Measurements from ENCODE around the gene TMA7B. TPM values are rescaled to one million over a fixed set of nuclear protein-coding genes. Genes with fewer than 3 reads are reported as not detected.
A peak's percentile ranks its signal among the peaks of the same experiment; 100 is the strongest.

The TMA7B gene
- not detected in 3 replicates for total RNA-seq
- long read RNA-seq, result 0 reads

GRCh38 chr22:39959640-39960447 lies at the start of gene TMA7B:
Gene TMA7B, plus strand, starts transcription at chr22:39960397. Its CDS starts 3,978 bp downstream, at chr22:39964375.
- peak within 1 kb of the TSS; percentile 94 for H3K27ac Mint-ChIP-seq (ENCODE audit: unreplicated experiment)
- no peak for DNase-seq (ENCODE audit: low spot score)
- peaks cover 48% of the 10 kb centered on the region for H3K4me1 Mint-ChIP-seq (ENCODE audit: low read depth)
- no peaks in the 10 kb centered on the region for H3K36me3 Mint-ChIP-seq (ENCODE audit: low read depth)
- H3K27me3 Mint-ChIP-seq (ENCODE audit: low read depth), result no peaks in the 10 kb centered on the region
- TF ChIP-seq CTCF (IDR thresholded peaks at IDR 0.05), result peak; percentile 66
- H3K9me3 Mint-ChIP-seq (ENCODE audit: low read depth), result no peaks in the 10 kb centered on the region
- peak within 1 kb of the TSS; percentile 27 for H3K4me3 Mint-ChIP-seq (ENCODE audit: unreplicated experiment)

DNA sequence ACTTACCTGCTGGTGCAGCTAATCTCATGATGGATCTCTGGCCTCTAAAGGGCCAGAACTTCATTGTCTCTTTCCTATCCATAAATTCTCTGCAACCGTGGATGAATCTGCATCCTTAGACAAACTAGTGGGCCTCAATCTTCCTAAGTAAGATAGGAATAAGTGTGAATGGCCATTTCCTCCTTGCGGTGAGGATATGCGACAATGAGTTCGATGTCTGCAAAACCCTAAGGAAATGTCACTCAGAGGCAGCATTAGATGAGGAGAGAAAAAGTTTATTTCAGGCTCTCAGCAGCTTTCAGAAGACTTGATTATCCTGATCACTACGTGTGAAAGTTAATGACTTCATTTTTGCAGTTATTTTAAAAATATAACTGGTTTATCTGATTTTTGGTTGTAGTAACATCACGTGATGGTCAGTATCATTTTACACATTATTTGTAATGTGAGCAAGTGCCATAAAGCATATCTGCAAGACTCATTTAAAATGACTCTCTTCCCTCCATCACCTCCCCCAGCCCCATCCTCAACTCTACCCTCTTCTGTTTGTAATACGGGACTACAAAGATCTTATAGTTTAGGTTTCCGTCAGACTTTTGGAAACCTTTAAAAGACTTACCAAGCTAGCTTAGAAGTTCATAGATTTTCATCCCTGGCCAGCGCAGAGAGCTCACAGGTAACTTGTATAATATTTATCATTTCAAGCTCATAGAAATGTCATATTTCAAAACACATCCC lies 49.2 kb upstream of the TMA7B start:
- peaks cover 16% of the 10 kb centered on the region for H3K27me3 Mint-ChIP-seq (ENCODE audit: low read depth)
- H3K4me1 Mint-ChIP-seq (ENCODE audit: low read depth), result peaks cover 4% of the 10 kb centered on the region
- no peak overlapping the region for H3K27ac Mint-ChIP-seq (ENCODE audit: unreplicated experiment)
- DNase-seq (ENCODE audit: low spot score), result no peak
- TF ChIP-seq CTCF (IDR thresholded peaks at IDR 0.05), result no peak
- no peaks in the 10 kb centered on the region for H3K36me3 Mint-ChIP-seq (ENCODE audit: low read depth)
- no peak overlapping the region for H3K4me3 Mint-ChIP-seq (ENCODE audit: unreplicated experiment)
- H3K9me3 Mint-ChIP-seq (ENCODE audit: low read depth), result no peaks in the 10 kb centered on the region

DNA sequence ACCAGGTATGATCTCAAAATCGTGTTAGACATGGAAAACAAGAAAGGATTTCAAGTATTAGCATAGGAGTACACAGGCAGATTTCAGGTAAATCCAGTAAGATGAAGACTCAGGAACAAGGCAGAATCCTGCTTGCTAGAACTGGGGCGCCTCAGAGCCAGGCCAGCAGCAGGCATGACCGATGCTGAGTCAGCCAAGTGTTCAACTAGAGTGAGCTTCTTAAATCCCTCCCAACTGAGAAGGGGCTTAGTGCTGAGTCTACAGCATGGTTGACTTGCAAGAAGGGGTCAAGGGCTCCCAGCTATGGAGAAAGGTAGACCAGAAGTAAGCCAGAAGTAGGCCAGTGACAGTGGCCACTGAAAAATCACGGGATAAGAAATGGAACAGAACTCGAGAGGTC lies 46.9 kb upstream of the TMA7B start:
- H3K27me3 Mint-ChIP-seq (ENCODE audit: low read depth), result peaks cover 23% of the 10 kb centered on the region

DNA sequence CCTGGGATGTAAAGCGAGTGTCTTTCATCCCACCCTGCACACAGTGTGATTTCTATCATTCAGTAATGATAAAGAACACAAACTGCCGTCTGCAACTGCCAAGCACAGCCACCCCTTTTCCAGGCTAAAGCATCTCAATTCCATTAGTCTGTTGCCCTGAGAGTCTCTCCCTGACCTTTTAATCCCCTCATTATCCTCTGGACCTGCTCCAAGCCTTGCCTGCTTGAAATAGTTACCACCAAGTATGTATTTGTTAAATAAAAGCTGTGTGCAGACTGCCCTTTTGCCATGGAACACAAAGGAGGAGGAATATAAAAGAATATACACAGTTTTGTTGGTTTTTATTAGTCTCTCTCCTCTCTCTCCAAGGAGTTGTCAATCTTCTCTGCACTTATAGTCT lies 46.3 kb upstream of the TMA7B start:
- H3K9me3 Mint-ChIP-seq (ENCODE audit: low read depth), result no peaks in the 10 kb centered on the region
- H3K27me3 Mint-ChIP-seq (ENCODE audit: low read depth), result peaks cover 19% of the 10 kb centered on the region
- no peak overlapping the region for H3K27ac Mint-ChIP-seq (ENCODE audit: unreplicated experiment)
- H3K4me1 Mint-ChIP-seq (ENCODE audit: low read depth), result peaks cover 4% of the 10 kb centered on the region
- DNase-seq (ENCODE audit: low spot score), result no peak
- H3K4me3 Mint-ChIP-seq (ENCODE audit: unreplicated experiment), result no peak overlapping the region
- no peaks in the 10 kb centered on the region for H3K36me3 Mint-ChIP-seq (ENCODE audit: low read depth)
- TF ChIP-seq CTCF (IDR thresholded peaks at IDR 0.05), result no peak

More for the DNA sequence above, 46.9 kb upstream of the TMA7B start:
- DNase-seq (ENCODE audit: low spot score), result no peak
- Mint-ChIP-seq H3K9me3 (ENCODE audit: low read depth) (no peaks in the 10 kb centered on the region), H3K4me1 (ENCODE audit: low read depth) (peaks cover 4% of the 10 kb centered on the region), H3K27ac (ENCODE audit: unreplicated experiment) (no peak overlapping the region), H3K4me3 (ENCODE audit: unreplicated experiment) (no peak overlapping the region), H3K36me3 (ENCODE audit: low read depth) (no peaks in the 10 kb centered on the region)
- TF ChIP-seq CTCF (IDR thresholded peaks at IDR 0.05), result no peak

GRCh38 chr22:39914584-39914983 lies 45.6 kb upstream of the TMA7B start:
- DNase-seq (ENCODE audit: low spot score), result no peak
- peaks cover 18% of the 10 kb centered on the region for H3K27me3 Mint-ChIP-seq (ENCODE audit: low read depth)
- no peak for TF ChIP-seq CTCF (IDR thresholded peaks at IDR 0.05)
- no peak overlapping the region for H3K4me3 Mint-ChIP-seq (ENCODE audit: unreplicated experiment)
- no peaks in the 10 kb centered on the region for H3K36me3 Mint-ChIP-seq (ENCODE audit: low read depth)
- no peak overlapping the region for H3K27ac Mint-ChIP-seq (ENCODE audit: unreplicated experiment)
- H3K4me1 Mint-ChIP-seq (ENCODE audit: low read depth), result peaks cover 4% of the 10 kb centered on the region
- no peaks in the 10 kb centered on the region for H3K9me3 Mint-ChIP-seq (ENCODE audit: low read depth)
